HG02870 (cell line): ENCODE results near the gene RO60.
"Not testable (repeated sequence)": the region's sequence is repeated elsewhere in the genome, so short reads cannot be mapped to it uniquely, and the experiment has no call there.

ENCODE experiments used
- ATAC-seq: cut with Tn5 transposase; IDR thresholded peaks from one replicate; pipeline ENCODE4 v1.9.1; 2021; ENCODE audit warnings: mild to moderate bottlenecking, moderate library complexity; ENCODE audit not compliant: unreplicated experiment

Gene RO60

DNA sequence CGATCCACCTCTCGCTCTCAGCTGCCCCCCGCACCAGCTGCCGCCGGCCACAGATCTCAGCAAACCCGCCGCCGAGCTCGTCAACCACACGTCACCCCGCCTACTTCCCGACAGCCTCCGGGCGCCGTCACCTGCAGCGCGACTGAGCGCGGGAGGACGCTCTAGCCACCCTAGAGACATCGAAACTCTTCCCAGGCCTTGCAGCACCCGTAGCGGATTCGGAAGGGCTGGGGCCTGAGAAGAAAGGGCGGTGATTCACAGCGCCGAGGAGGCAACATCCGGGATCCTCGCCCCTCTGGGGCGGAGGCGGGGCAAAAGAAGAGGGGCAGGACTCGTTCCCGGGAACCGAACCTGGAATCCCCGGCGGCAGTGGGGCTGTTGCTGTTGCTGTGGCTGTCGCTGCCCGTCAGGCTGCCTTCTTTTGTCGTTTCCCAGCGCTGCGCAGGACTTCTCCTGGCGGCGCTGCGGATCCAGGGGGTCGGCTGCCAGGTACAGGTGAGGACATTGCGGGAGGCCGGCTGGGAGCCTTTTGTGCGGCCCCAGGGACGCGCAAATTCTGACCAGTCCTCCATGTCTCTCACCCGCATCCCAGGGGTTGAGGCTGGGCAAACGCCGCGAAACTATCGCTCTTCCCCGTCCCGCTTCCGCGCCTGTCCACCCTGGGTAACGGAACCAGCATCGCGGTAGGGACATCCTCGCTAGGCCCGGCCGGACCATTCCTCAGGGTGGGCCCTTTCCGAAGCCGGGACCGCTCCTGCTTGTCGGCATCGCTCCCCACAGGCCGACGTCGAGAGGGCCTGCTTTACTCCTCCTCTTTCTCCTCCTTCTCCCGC, at the start of gene RO60, which contains the start of gene UCHL5:
Gene RO60 (plus strand): TSS at position 331 of the 833 bp plus-strand sequence. CDS start 9,443 bp downstream, outside the sequence.
Gene UCHL5 (minus strand): TSS at position 79 of the 833 bp plus-strand sequence. CDS start 100 bp downstream, outside the sequence.
- ATAC-seq = peak; percentile 90

DNA sequence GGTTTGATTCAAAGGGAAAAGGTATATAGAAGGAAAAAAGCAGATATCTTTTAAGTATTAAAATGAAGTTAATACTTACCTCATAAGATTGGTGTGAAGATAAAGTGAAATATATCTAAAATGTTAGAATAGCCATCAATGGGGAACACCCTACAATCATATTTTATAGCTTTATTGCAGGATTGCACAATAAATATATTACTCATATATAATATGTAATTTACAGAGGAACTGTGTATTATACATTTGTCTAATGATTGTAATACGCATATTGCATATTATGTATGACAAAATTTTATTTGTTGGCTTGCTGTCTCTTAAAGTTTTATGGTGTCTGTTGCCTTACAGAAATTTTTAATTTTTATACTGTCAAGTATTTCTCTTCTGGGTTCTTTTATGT, 48.0 kb upstream of the RO60 start:
- ATAC-seq = no peak

DNA sequence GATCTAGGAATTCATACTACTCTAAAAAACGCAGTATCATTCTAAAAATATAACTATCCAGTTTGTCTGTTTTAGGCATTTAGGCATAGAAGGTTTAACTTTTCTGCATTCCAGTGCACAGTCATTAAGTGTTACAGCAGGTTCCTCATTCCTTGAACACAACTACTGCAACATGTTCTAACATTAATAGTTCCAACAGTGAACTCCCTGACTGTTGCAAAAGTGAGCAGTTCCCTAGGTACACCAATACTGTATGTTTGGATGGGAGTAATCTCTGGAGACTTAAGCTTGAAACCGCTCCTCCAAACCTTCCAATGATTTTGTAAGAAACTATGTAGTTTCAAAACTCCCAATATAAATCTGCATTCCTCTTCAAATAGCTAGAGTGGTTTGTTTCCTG, 46.4 kb upstream of the RO60 start:
- ATAC-seq = no peak

DNA sequence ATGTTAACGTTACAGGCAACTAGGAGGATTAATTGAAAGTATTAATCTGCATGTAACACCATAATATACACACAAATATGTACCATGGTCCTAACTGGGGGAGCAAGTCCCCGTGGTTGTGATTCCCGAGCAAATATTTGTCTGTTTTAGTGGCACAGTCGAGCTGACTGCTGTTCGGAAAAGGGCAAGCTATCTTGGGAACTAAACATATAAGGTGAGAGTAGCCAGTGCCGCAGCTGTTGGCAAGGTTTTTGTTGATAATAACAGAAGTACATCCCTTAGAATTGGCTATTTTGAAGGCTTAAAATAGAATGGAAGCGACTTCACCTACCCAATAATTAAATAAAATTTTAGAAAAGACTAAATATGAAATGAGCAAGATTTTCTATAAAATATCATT, 45.7 kb upstream of the RO60 start:
- ATAC-seq = no peak

GRCh38 chr1:193014400-193014799, 45.0 kb upstream of the RO60 start:
- no peak for ATAC-seq

GRCh38 chr1:193016788-193017187, 42.6 kb upstream of the RO60 start:
- no peak for ATAC-seq

DNA sequence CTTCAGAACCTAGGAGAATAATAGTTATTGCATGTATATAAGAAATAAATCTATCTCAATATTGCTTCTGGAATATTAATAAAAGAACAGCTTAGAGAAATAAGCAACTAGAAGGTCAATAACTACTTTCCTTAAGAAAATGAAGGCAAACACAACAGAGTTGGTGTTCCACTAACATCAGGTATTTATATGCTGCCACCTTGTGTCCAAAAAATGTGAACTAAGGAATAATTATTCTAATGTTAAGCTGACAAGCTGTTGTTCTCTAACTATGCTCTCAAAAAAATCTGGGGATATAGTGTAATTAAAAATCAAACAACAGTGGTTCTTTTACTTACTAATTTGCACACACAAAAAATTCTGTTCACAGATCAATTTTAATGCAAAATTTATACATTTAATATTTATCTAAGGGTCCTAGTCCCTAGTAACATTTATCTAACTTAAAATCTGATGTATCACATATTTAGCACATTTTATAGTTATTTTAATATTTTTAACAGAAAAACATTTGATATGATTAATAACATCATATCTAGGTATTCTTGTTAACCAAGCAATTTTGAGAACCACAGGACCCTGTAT, 39.9 kb upstream of the RO60 start:
- peak; percentile 76 for ATAC-seq

DNA sequence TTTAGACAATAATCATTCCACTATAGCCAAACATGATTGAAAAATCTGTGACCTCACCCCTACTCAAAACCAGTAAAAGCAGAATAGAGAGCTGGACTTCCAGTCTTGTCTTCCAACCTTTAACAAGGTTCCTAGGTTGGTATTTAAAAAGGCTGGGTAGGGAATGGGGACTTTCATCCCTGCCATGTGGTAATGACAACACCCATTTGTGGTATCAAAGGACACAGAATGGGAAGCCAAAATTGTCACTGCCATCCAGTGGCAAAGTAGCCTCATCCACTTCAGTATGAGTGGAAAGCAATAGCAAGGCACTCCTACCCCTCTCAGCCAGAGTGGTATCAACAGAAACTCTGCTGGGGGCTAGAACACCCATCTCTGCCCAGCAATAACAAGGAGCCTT, 34.2 kb upstream of the RO60 start:
- no peak for ATAC-seq

DNA sequence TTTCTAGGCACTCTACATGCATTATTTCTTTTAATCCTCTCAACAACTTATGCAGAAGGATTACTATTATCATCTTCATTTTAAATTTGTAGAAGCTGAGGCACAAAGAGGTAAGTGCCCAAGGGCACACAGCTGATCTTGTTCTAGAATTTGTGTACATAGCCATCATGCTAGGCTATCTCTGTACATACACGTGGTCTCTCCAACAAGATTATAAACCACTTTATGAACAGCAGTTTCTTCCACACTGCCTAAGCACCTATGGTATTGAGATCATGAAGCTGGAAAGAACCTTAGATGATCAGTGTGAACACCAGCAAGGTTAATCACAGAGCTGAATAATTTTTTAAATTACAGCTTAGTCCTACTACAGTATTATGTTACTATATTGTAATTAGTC, 29.1 kb upstream of the RO60 start:
- ATAC-seq = no peak

- no peak for ATAC-seq
Measured at GRCh38 chr1:193031431-193031830, 28.0 kb upstream of the RO60 start.

DNA sequence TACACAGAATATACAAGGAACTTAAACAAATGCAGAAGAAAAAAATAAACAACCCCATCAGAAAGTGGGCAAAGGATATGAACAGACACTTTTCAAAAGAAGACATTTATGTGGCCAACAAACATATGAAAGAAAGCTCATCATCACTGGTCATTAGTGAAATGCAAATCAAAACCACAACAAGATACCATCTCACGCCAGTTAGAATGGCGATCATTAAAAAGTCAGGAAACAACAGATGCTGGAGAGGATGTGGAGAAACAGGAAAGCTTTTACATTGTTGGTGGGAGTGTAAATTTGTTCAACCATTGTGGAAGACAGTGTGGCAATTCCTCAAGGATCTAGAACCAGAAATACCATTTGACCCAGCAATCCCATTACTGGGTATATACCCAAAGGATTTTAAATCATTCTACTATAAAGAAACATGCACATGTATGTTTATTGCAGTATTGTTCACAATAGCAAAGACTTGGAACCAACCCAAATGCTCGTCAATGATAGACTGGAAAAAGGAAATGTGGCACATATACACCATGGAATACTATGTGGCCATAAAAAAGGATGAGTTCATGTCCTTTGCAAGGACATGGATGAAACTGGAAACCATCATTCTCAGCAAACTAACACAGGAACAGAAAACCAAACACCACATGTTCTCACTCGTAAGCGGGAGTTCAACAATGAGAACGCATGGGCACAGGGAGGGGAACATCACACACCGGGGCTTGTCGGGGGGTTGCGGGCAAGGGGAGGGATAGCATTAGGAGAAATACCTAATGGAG, 26.6 kb upstream of the RO60 start:
- ATAC-seq = not testable (repeated sequence)

GRCh38 chr1:193033610-193034009, 25.8 kb upstream of the RO60 start:
- no peak for ATAC-seq

DNA sequence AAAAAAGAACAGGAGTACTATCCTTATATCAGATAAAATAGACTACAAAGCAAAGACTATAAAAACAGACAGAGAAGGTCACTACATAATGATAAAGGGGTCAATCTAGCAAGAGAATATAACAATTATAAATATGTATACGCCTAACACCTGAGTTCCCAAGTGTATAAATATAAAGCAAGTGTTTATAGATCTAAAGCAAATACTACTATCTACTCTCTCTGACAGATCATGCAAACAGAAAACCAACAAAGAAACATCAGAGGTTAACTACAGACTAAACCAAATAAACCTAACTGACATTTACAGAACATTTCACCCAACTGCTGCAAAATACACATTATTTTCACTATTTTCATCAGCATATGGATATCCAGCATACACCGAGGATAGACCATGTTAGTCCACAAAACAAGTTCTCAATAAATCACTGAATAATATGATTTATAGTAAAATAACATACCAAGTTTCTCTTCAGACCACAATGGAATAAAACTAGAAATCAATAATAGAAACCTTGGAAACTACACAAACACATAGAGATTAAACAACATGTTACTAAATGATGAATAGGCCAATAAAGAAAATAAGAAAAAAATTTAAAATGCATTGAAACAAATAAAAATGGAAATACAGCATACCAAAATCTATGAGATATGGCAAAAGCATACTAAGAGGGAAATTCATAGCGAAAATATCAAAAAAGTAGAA, 22.9 kb upstream of the RO60 start:
- no peak for ATAC-seq

- no peak for ATAC-seq
Measured at GRCh38 chr1:193040011-193040410, 19.4 kb upstream of the RO60 start.

- no peak for ATAC-seq
Measured at GRCh38 chr1:193042766-193043691, 16.4 kb upstream of the RO60 start.

DNA sequence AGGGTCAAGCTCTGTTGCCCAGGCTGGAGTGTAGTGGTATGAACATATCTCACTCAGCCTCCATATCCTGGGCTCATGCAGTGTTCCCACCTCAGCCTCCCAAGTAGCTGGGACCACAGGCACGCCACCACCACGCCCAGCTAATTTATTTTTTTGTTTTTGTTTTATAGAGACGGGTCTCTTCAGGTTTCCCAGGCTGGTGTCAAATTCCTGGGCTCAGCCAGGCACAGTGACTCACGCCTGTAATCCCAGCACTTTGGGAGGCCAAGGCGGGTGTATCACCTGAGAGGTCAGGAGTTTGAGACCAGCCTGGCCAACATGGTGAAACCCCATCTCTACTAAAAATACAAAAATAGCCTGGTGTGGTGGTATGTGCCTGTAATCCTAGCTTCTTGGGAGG, 10.5 kb upstream of the RO60 start:
- ATAC-seq = not testable (repeated sequence)

GRCh38 chr1:193054169-193054675, 5.2 kb upstream of the RO60 start:
- ATAC-seq = no peak

DNA sequence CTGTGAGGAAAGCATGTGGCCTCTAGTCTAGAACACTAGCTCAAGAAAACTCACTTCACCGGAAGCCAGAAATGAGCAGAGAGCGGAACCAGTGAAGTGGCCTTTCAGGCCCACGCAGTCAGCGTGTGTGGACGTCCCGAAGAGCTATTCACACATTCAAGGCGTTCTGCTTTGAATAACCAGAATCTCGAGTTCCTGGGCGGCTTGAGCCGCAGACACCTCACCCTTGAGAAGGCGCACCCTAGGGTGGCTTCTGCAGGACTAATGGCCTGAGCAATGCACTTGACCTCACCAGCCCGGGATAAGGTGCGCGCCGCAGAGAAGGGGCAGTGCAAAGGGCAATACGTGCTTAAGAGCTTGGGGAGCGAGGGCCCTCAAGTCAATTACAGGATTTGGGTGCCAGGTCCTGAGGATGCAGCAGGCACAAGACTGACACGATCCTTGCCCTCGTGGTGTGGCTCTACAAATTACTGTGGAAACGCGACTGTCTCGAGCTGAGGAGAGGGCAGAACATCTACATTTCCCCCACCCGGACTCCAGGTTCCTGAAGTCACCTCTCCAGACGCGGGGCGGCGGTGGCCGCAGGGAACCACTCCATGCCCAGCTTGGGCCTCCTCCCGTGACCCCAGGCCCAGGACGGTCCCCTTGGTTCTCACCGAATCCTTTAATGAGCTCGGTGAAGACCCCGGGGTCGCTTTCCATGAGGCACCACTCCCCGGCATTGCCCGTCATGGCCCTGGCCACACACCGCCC, 707 bp upstream of the RO60 start:
- ATAC-seq = peak; percentile 43

DNA sequence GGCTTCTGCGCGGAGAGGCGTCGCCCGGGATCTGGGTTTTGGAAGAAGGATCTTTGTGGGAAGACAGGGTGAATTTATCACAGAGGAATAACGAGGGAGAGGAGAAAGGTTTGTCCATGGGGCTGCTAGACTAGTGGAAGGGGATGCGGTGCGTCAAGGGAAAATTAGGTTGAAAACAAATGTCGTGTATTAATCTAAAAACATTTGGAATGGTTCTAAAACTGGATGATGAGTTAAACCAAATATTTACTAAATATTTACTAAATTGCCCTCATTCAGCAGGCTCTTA, 647 bp downstream of the RO60 start:
- no peak for ATAC-seq
